KOPT-K1 (cell line): ENCODE data around the gene CASP9.
"Not testable (repeated sequence)": the region's sequence is repeated elsewhere in the genome, so short reads cannot be mapped to it uniquely, and the experiment has no call there.

Experiments
- H3K27ac ChIP-seq: fragments of 200-600 bp; sonication (generic); 2 replicates; pipeline ENCODE4 v1.5.1; 2016; ENCODE audit warnings: antibody characterized with exemption, mild to moderate bottlenecking, low read depth, low read length; ENCODE audit not compliant: poor library complexity, severe bottlenecking
- H3K36me3 ChIP-seq: fragments of 200-600 bp; sonication (generic); 2 replicates; pipeline ENCODE4 v1.5.1; 2017; ENCODE audit warnings: antibody characterized with exemption, mild to moderate bottlenecking, low read length, moderate library complexity; ENCODE audit not compliant: insufficient read depth
- H3K9me3 ChIP-seq: fragments of 200-600 bp; sonication (generic); 2 replicates; pipeline ENCODE4 v1.5.1; 2017; ENCODE audit warnings: antibody characterized with exemption, low read length, mild to moderate bottlenecking; ENCODE audit not compliant: insufficient read depth, poor library complexity, severe bottlenecking

The CASP9 gene

DNA sequence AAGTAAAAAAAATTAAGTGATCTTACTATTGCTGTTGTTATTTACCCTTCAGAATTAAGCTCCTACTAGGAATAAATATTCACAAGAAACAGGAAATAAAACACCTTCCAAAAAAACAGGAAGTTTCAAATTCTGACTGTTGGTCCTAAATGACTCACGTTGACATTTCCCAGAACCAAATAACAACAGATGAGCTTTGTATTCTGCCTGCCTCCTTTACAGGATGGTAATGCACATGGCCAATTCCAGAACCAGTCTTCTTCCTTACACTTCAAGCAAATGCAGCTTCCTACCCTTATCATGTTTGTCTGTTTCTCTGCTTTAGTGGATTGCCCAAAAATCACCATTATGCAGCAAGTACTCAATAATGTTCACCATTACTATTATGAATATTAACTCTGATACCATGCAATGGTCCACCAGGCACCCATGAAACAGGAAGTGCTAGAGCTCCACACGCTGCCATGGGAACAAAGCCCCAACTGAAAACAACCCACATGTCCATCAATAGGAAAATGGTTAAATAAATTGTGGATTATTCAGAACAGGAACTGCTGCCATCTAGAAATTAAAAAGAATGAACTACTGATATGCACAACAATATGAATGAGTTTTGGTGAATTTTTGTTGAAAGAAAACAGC is 8.9 kb downstream of the CASP9 start:
- Histone ChIP-seq H3K27ac (no peak overlapping the region), H3K36me3 (no peaks in the 10 kb centered on the region), H3K9me3 (no peaks in the 10 kb centered on the region)

DNA sequence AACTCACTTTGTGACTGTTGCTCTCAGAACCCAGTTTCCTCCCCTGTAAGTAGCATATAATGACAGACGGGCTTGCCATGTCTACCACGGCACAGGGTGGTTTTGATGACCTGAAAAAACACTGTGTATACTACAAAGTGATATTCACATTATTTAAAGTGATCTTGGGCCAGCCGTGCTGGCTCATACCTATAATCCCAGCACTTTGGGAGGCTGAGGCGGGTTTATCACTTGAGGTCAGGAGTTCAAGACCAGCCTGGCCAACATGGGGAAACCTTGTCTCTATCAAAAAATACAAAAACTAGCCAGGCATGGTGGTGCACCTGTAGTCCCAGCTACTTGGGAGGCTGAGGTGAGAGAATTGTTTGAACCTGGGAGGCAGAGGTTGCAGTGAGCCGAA is 9.5 kb downstream of the CASP9 start:
- not testable (repeated sequence) for H3K9me3 ChIP-seq, H3K27ac ChIP-seq, H3K36me3 ChIP-seq

DNA sequence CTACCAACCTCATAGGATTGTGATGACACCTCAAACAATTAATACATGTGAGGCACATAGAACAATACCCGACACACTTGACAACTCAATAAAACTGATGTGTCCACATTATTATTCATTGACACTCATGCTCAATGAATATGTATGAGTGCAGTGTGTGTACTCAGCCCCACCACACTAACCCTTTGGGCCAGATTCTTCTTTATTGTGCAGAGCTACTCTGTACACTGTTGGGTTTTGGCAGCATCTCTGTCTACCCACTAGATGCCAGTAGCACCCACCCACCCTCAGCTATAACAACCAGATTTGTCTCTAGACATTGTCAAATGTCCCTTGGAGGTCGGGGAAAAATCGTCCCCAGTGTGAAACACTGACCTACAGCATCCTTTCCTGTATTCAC is 10.1 kb downstream of the CASP9 start:
- Histone ChIP-seq H3K27ac (no peak overlapping the region), H3K9me3 (no peaks in the 10 kb centered on the region), H3K36me3 (no peaks in the 10 kb centered on the region)

DNA sequence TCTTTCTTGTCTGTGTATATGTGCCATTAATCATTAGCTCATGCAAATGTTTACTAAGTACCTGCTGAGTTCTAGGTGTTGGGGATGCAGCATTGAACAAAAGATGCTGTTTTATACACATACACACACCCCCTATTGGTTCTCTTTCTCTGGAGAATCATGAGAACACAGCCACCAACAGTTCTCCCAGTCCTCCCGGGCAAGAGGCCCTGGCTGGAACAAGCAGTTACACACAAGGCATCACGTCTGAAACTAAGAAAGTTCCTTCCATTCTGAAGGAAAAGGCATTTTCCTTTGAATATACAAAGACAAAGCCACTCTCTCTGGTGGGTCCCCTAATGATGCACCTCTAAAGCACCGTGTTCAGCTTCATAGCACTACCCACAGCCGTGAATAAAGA is 10.8 kb downstream of the CASP9 start:
- Histone ChIP-seq H3K27ac (no peak overlapping the region), H3K9me3 (no peaks in the 10 kb centered on the region), H3K36me3 (no peaks in the 10 kb centered on the region)

DNA sequence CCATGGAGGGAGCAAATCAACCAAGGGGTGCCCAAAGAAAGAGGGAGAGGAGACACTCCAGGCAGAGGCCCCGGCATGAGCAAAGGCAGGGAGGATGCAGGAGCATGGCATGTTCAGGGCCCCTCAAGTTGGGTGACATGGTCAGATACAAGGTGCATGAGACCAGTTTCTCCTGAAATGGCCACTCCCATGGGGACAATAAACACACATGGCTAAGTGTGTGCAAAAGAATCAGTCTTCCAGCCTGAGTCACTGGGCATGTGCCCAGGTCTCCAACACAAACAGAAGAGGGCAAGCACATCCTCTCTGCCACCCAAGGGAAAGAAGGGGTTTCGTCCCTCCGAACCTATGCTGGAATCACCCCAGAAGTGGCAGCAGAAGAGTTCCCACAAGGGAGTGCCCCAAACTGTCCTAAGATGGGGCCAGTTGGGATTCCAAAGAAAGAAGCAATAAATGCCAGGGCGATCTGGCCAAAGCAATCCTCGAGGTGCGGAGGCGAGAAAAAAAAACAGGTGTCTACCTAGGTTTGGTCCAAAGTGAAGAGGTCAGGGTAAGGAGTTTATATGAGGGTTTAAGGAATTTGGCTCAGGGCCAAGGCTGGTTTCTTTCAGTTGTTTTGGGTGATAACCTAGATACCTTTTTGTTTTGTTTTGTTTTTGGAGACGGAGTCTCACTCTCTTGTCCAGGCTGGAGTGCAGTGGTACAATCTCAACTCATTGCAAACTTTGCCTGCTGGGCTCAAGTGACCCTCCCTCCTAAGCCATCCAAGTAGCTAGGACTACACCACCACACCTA is 13.2 kb downstream of the CASP9 start:
- H3K36me3 ChIP-seq: no peaks in the 10 kb centered on the region

DNA sequence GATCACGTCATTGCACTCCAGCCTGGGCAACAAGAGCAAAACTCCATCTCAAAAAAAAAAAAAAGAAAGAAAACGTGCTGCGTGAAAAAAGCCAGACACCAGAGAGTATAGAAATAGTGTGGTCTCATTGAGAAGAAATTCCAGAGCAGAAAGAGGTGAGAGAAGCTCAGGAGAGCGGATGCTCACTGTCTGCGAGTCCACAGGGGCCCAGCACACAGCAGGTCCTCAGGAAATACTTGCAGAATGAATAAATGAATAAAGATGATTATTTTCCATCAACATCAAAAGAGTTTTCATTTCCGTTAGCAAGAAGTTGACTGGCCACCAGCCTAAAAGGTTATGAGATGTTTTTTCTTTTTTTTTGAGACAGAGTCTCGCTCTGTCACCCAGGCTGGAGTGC is 14.4 kb downstream of the CASP9 start:
- no peak overlapping the region for H3K27ac ChIP-seq

More for the DNA sequence above, 13.2 kb downstream of the CASP9 start:
- Histone ChIP-seq H3K27ac (no peak overlapping the region), H3K9me3 (no peaks in the 10 kb centered on the region)

DNA sequence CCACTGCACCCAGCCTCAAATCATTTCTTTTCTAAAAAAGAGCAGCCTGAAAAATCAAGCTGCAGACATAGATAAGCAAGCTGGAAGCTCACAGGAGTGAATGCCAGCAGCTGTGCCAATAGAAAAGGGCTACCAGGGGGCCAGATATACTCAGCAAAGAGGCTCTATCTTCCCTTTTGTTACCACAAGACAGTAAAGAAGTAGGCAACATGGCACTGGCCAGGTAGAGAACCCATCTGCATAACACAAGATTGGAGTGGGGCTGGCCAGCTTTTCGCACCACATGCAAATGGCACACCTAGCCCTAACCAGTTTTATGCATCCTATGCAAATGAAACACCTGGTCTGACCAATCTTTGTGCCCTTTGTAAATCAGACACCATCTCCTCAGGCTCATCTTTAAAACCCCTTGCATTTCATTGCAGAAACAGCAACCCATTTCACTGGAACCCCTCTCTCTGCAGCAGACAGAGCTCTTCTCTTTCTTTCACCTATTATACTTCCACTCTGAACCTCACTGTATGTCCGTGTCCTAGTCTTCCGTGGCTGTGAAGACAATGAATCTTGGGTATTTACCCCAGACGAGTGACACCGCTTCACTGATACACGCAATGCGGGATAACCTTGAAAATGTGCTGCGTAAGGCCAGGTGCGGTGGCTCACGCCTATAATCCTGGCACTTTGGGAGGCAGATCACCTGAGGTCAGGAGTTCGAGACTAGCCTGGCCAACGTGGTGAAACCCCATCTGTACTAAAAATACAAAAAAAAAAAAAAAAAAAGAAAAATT is 15.1 kb downstream of the CASP9 start:
- H3K27ac ChIP-seq: no peak overlapping the region
- no peaks in the 10 kb centered on the region for H3K36me3 ChIP-seq
- no peaks in the 10 kb centered on the region for H3K9me3 ChIP-seq

More for the DNA sequence above, 14.4 kb downstream of the CASP9 start:
- H3K9me3 ChIP-seq: no peaks in the 10 kb centered on the region
- H3K36me3 ChIP-seq: no peaks in the 10 kb centered on the region

DNA sequence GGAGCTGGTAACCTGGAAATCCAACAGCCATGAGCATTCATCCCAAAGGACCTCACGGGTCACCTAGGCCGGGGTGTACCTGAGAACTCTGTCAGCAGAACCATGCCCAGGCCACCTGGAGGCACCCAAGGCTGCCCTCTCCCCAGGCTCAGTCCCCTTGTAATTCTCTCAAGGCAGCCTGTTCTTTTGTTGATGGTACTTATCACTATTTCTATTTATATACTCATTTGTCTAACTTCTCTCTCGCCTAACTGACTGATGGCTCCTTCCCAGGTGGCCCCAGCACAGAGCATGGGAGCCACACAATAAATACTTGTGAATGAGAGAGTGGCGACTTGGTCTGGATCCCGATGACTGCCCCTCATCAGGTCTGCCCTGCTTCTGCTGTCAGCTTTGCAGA is 16.7 kb downstream of the CASP9 start:
- Histone ChIP-seq H3K36me3 (no peaks in the 10 kb centered on the region), H3K27ac (no peak overlapping the region), H3K9me3 (no peaks in the 10 kb centered on the region)

DNA sequence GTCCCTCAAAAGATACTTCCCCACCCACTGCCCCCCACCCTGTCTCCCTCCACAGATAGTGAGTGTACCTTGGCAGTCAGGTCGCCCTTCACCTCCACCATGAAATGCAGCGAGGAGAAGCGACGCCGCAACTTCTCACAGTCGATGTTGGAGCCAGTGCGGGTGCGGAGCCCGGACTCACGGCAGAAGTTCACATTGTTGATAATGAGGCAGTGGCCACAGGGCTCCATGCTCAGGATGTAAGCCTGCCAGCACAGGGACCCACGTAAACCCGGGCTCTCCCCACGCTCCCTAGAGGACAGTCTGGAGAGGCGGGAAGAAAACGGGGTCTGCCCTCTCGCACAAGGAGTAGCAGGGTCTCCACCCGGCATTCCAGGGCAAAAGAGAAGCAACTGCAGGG is 17.2 kb downstream of the CASP9 start:
- no peak overlapping the region for H3K27ac ChIP-seq
- no peaks in the 10 kb centered on the region for H3K36me3 ChIP-seq
- H3K9me3 ChIP-seq: no peaks in the 10 kb centered on the region

DNA sequence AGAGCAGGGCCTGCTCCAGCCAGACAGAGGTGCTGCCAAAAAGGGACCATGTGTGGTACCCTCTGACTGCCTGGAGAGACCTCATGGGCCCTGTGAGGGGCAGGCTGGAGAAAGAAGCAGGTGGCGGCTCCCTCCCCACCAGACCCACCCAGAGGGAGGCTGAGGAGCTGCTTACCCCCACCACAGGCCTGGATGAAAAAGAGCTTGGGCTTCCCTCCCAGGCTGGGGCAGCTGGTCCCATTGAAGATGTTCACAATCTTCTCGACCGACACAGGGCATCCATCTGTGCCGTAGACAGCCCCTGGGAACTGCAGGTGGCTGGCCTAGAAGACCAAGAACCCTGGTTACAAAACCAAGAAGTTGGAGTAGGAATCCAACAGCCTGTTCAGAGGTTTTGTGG is 19.6 kb downstream of the CASP9 start:
- no peaks in the 10 kb centered on the region for H3K9me3 ChIP-seq
- H3K36me3 ChIP-seq: no peaks in the 10 kb centered on the region
- H3K27ac ChIP-seq: no peak overlapping the region

DNA sequence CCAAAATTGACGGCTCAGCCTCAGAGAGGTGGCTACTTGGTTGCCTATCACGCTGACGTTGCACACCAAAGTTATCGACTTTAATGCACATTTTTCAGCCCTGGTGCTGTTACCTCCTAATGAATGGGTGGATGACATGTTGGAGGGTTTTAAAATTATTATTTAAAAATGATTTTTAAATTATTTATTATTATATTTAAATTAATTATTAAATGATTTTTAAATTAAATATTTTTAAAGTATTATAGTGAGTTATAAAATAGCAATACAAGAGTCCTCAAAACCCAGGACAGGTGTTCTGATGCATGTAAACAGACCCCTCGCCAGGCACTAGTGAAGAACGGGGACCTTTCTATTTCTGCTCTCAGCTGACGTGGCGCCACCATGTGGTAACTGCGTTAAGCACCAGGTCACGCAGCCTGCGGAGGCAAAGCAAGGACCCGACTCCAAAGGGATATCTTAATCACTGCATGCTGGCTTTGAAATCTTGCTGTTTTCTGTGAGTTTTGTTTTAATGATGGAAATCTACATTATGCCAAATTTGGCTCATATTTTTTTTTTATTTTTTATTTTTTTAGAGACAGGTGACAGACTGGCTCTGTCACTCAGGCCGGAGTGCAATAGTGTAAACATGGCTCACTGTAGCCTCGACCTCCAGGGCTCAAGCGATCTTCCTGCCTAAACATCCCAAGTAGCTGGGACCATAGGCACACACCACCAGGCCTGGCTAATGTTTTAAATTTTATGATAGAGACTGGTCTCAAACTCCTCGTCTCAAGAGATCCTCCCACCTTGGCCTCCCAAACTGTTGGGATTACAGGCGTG is 22.6 kb downstream of the CASP9 start:
- Histone ChIP-seq H3K27ac (no peak overlapping the region), H3K36me3 (no peaks in the 10 kb centered on the region), H3K9me3 (no peaks in the 10 kb centered on the region)

DNA sequence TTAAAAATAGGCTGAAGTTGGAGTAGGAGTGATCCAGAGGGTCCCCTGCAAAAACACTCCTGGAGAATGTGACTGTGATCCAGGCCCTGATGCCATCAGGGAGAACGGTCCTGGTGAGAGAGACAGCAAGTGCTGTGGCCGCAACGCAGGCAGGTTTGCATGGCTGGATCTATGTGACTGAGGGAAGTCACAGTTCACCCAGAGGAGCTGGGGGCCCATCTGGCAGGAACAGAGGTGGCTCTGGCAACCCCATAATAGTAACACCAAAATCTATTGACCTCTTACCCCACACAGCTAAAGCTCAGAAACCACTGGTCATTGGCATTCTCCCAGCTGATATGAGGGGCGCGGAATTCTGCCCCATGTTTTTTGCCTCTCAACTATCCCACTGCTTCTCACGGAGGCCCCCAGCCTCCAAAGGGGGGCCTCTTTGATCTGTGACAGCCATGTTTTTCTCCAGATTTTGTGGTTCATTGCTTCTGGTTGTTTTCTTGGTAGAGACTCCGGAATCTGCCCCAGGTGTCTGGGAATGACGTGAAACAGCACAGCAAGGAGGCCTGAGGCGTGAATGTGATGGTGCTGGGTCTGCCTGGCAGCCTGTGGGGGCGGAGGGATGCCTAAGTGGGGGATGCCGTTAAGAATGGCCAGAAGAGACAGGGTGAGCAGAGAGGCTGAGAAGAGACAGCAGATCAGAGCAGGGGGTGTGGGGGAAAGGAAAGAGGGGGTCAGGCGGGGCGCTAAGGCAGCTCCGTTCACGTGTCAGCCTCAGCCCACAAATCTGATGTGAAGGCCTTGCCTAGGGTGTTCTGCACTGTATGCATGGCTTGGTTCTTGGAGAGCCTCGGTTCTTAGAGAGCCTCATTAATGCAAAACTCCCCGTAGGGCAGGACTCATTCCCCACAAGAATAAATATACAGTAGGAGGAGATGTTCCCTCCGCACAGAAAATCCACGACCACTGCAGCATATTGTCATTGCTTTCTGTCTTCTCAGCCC is 23.5 kb downstream of the CASP9 start:
- Histone ChIP-seq H3K9me3 (no peaks in the 10 kb centered on the region), H3K36me3 (no peaks in the 10 kb centered on the region), H3K27ac (no peak overlapping the region)

DNA sequence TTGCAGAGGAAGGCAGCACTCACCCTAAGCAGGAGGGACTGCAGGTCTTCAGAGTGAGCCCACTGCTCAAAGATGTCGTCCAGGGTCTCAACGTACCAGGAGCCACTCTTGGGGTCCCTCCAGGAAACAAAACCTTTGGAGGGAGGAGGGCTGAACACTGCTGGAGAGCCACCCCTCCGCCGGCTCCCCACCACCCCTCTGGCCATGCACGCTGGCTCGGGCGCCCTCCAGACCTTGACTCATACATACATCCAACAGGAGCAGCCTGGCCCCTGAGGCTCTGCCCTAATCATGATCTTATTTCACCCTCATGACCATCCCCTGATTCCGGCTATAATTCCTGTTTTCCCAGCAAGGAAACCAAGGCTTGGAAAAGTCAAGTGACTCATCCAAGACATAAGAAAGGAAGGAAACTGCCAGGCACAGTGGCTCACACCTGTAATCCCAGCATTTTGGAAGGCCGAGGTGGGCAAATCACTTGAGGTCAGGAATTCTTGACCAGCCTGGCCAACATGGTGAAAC is 30.1 kb downstream of the CASP9 start:
- Histone ChIP-seq H3K36me3 (no peaks in the 10 kb centered on the region), H3K27ac (no peak overlapping the region), H3K9me3 (no peaks in the 10 kb centered on the region)

DNA sequence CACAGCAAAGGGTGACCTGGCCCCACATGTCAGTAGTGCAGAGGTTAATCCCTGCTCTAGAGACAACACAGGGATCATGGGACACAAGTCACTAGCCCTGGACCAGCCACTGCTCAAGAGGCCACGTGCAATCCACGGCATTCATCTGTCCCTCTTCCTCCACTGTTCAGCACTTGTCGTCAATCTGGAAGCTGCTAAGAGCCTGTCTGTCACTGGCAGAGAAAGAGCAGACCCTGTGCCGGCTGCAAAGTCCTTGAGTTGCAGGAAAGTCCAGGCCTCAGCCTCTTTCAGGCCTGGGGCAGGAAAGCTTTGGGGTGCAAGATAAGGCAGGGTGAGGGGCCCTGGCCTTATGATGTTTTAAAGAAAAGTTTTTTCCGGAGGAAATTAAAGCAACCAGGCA is 31.4 kb downstream of the CASP9 start:
- H3K36me3 ChIP-seq: no peaks in the 10 kb centered on the region
- H3K27ac ChIP-seq: no peak overlapping the region
- H3K9me3 ChIP-seq: no peaks in the 10 kb centered on the region
